ENCODE results near the gene SOX5. TPM values are rescaled to one million over a fixed set of nuclear protein-coding genes. Genes with fewer than 3 reads are reported as not detected.

Gene SOX5
- polyA plus RNA-seq, 1 of the 3 experiments (the other 2 are of a cell fraction), result 0.21 TPM

DNA sequence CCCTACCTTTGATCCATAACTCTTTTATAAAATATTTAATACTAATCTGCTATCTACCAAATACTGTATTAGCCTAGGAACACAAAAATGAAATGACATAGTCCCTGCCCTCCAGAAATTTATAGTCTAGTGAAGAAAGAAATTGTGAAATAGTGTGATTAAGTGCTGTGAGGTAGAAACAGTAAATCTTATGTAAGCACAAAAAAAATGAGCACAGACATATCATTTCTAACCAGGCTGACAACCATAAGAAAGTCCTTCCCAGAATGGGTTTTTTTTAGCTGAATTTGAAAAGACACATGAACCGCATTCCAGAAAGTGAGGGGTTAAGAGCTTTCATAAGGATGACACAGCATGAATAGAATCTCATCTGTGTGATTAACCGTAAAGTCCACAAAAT is 145.9 kb downstream of the SOX5 start (continued):
- TF ChIP-seq TCF12 (IDR thresholded peaks at IDR 0.05) (no peak), JUND (IDR thresholded peaks at IDR 0.05) (no peak)

DNA sequence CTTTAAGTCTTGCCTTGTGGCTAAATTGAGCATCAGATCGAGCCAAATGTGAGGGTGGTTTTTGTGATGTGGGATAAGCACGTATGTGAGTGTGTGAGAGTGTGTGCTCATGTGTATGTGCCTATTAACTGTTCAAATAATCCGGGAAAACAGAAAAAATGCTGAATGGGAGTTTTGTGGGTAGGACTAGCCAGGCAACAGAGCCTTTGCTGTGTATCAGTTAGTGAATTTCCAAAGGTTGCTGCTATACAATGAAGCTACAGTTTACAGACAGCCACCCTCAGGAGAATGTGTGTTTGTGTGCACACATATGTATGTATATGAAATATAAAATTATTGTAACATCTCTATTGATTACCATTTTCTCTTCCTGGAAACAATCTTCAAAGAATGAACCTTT is 154.0 kb downstream of the SOX5 start:
- Histone ChIP-seq H3K36me3 (replicated peaks in 1 of 2; ENCODE audit: control insufficient read depth in 1 of 2, insufficient read depth in 2 of 2, low read length in 1 of 2) (no peaks in the 10 kb centered on the region), H3K9me3 (no peaks in the 10 kb centered on the region), H4K20me1 (ENCODE audit: insufficient read depth) (no peaks in the 10 kb centered on the region), H3K79me2 (ENCODE audit: insufficient read depth) (no peaks in the 10 kb centered on the region), H3K9me2 (no peaks in the 10 kb centered on the region), H3K27me3 (ENCODE audit: insufficient read depth) (no peaks in the 10 kb centered on the region), H3K4me3 (ENCODE audit: low read depth in 2 of 2, low read length in 1 of 2) (no peak overlapping the region), H3F3A (replicated peaks; ENCODE audit: insufficient read depth) (no peaks in the 10 kb centered on the region), H2AFZ (ENCODE audit: low read depth) (no peak overlapping the region), H3K4me1 (ENCODE audit: control insufficient read depth in 1 of 2, insufficient read depth in 2 of 2, low read depth in 1 of 2, low read length in 1 of 2) (no peaks in the 10 kb centered on the region), H3K27ac (ENCODE audit: low read depth in 2 of 2, low read length in 1 of 2) (no peak overlapping the region), H3K9ac (no peak overlapping the region), H3K4me2 (no peak overlapping the region)
- no peak for DNase-seq
- ChIA-PET POLR2A (no interaction called here), CTCF (no interaction called here)
- WGBS (ENCODE audit: low lambda C conversion rate), result 34% methylated on average over 3 of the region's 3 CpGs
- TF ChIP-seq, protein P1, sequence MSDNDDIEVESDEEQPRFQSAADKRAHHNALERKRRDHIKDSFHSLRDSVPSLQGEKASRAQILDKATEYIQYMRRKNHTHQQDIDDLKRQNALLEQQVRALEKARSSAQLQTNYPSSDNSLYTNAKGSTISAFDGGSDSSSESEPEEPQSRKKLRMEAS (IDR thresholded peaks at IDR 0.05; ENCODE audit: low read depth), result no peak
- TF ChIP-seq, protein P2, sequence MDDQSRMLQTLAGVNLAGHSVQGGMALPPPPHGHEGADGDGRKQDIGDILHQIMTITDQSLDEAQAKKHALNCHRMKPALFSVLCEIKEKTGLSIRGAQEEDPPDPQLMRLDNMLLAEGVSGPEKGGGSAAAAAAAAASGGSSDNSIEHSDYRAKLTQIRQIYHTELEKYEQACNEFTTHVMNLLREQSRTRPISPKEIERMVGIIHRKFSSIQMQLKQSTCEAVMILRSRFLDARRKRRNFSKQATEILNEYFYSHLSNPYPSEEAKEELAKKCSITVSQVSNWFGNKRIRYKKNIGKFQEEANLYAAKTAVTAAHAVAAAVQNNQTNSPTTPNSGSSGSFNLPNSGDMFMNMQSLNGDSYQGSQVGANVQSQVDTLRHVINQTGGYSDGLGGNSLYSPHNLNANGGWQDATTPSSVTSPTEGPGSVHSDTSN (IDR thresholded peaks at IDR 0.05), result no peak
- TF ChIP-seq TAF1 (IDR thresholded peaks at IDR 0.05; ENCODE audit: borderline replicate concordance, low read depth, low read length) (no peak), RXRA (IDR thresholded peaks at IDR 0.05; ENCODE audit: borderline replicate concordance, low read depth) (no peak), POLR2AphosphoS5 (IDR thresholded peaks at IDR 0.05; ENCODE audit: low read depth, low read length) (no peak)

DNA sequence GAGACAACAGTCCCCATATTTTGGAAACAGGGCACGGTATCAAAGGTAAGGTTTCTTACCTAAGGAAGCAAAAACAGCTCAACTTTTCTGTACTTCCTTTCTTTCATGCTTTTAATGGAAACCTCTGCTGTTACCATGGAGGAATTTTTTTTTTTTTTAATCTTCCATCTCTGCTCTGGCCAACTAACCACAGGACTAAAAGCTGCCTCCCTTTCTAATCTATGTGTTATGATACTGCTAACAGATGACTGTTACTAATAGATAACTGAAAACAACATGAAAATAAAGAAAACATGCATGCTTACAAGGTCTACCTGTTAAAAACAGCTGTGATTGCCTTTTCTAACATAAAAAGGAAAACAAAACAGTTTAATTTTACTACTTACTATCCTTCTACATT is 168.4 kb downstream of the SOX5 start:
- Histone ChIP-seq H3K4me2 (no peak overlapping the region), H3K4me1 (ENCODE audit: control insufficient read depth in 1 of 2, insufficient read depth in 2 of 2, low read depth in 1 of 2, low read length in 1 of 2) (no peaks in the 10 kb centered on the region), H2AFZ (ENCODE audit: low read depth) (no peak overlapping the region), H3K79me2 (ENCODE audit: insufficient read depth) (no peaks in the 10 kb centered on the region), H4K20me1 (ENCODE audit: insufficient read depth) (no peaks in the 10 kb centered on the region), H3K9me3 (no peaks in the 10 kb centered on the region), H3K27ac (ENCODE audit: low read depth in 2 of 2, low read length in 1 of 2) (no peak overlapping the region), H3K9me2 (no peaks in the 10 kb centered on the region), H3F3A (replicated peaks; ENCODE audit: insufficient read depth) (no peaks in the 10 kb centered on the region), H3K36me3 (replicated peaks in 1 of 2; ENCODE audit: control insufficient read depth in 1 of 2, insufficient read depth in 2 of 2, low read length in 1 of 2) (no peaks in the 10 kb centered on the region), H3K4me3 (ENCODE audit: low read depth in 2 of 2, low read length in 1 of 2) (no peak overlapping the region), H3K9ac (no peak overlapping the region), H3K27me3 (ENCODE audit: insufficient read depth) (no peaks in the 10 kb centered on the region)
- ChIA-PET CTCF (interaction anchor here (0.6 to 1.3 kb wide), 2 partner anchors 9 to 229 kb away, joined by 3 read pairs; no protein-coding TSS in a partner anchor), POLR2A (no interaction called here)
- peak; percentile 8 for DNase-seq
- no peak for TF ChIP-seq CHD2 (IDR thresholded peaks at IDR 0.05; ENCODE audit: low read length, partially characterized antibody)
- TF ChIP-seq GATA2 (CRISPR knock-in tag; IDR thresholded peaks at IDR 0.05), result peak; percentile 16; the same call in 1 of the 2 replicates
- WGBS (ENCODE audit: low lambda C conversion rate), result 46% methylated on average over 1 of the region's 1 CpG

DNA sequence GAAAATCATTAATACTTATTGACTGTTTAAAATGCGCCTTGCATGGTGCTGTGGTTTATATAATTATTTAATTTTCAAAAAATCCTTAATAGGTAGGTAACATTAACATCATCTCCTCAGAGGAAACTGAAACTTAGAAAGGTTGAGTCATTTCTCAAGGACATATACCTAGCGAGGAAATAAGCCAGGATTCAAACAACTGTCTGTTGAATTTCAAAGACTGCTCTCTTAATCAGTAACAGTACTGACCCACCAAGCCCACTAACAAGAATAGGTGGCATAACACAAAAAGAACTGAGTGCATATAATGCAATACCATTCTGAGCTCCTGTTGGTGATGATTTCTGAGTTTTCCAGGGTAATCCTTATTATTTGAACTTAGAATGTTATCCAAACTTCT is 174.3 kb downstream of the SOX5 start:
- H2AFZ ChIP-seq (ENCODE audit: low read depth), result no peak overlapping the region
- H3K9me2 ChIP-seq, result no peaks in the 10 kb centered on the region
- DNase-seq, result no peak
- no peak overlapping the region for H3K4me3 ChIP-seq (ENCODE audit: low read depth in 2 of 2, low read length in 1 of 2)
- H3K36me3 ChIP-seq (replicated peaks in 1 of 2; ENCODE audit: control insufficient read depth in 1 of 2, insufficient read depth in 2 of 2, low read length in 1 of 2), result no peaks in the 10 kb centered on the region
- H3K4me2 ChIP-seq, result no peak overlapping the region
- WGBS (ENCODE audit: low lambda C conversion rate), result 52% methylated on average over 2 of the region's 2 CpGs
- CTCF ChIA-PET, result interaction anchor here (1.0 kb wide), 1 partner anchor 13 kb away, joined by 3 read pairs; no protein-coding TSS in a partner anchor
- no peaks in the 10 kb centered on the region for H3K27me3 ChIP-seq (ENCODE audit: insufficient read depth)
- H3K27ac ChIP-seq (ENCODE audit: low read depth in 2 of 2, low read length in 1 of 2), result no peak overlapping the region
- no peaks in the 10 kb centered on the region for H3K79me2 ChIP-seq (ENCODE audit: insufficient read depth)
- H3F3A ChIP-seq (replicated peaks; ENCODE audit: insufficient read depth), result no peaks in the 10 kb centered on the region
- H3K9me3 ChIP-seq, result no peaks in the 10 kb centered on the region
- POLR2A ChIA-PET, result no interaction called here
- no peaks in the 10 kb centered on the region for H3K4me1 ChIP-seq (ENCODE audit: control insufficient read depth in 1 of 2, insufficient read depth in 2 of 2, low read depth in 1 of 2, low read length in 1 of 2)
- H4K20me1 ChIP-seq (ENCODE audit: insufficient read depth), result no peaks in the 10 kb centered on the region
- H3K9ac ChIP-seq, result no peak overlapping the region
- TF ChIP-seq GATA2 (CRISPR knock-in tag; IDR thresholded peaks at IDR 0.05), result no peak
- no peak for TF ChIP-seq RCOR1 (IDR thresholded peaks at IDR 0.05; ENCODE audit: low read length)
- TF ChIP-seq, protein P3, sequence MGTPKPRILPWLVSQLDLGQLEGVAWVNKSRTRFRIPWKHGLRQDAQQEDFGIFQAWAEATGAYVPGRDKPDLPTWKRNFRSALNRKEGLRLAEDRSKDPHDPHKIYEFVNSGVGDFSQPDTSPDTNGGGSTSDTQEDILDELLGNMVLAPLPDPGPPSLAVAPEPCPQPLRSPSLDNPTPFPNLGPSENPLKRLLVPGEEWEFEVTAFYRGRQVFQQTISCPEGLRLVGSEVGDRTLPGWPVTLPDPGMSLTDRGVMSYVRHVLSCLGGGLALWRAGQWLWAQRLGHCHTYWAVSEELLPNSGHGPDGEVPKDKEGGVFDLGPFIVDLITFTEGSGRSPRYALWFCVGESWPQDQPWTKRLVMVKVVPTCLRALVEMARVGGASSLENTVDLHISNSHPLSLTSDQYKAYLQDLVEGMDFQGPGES (IDR thresholded peaks at IDR 0.05; ENCODE audit: low read depth, low read length), result no peak
- no peak for TF ChIP-seq TCF12 (IDR thresholded peaks at IDR 0.05)
- TF ChIP-seq, protein P4, sequence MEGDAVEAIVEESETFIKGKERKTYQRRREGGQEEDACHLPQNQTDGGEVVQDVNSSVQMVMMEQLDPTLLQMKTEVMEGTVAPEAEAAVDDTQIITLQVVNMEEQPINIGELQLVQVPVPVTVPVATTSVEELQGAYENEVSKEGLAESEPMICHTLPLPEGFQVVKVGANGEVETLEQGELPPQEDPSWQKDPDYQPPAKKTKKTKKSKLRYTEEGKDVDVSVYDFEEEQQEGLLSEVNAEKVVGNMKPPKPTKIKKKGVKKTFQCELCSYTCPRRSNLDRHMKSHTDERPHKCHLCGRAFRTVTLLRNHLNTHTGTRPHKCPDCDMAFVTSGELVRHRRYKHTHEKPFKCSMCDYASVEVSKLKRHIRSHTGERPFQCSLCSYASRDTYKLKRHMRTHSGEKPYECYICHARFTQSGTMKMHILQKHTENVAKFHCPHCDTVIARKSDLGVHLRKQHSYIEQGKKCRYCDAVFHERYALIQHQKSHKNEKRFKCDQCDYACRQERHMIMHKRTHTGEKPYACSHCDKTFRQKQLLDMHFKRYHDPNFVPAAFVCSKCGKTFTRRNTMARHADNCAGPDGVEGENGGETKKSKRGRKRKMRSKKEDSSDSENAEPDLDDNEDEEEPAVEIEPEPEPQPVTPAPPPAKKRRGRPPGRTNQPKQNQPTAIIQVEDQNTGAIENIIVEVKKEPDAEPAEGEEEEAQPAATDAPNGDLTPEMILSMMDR (IDR thresholded peaks at IDR 0.05), result no peak
- TF ChIP-seq RXRA (IDR thresholded peaks at IDR 0.05; ENCODE audit: borderline replicate concordance, low read depth), result no peak
- TF ChIP-seq TAF1 (IDR thresholded peaks at IDR 0.05; ENCODE audit: borderline replicate concordance, low read depth, low read length), result no peak
- TF ChIP-seq, protein P5, sequence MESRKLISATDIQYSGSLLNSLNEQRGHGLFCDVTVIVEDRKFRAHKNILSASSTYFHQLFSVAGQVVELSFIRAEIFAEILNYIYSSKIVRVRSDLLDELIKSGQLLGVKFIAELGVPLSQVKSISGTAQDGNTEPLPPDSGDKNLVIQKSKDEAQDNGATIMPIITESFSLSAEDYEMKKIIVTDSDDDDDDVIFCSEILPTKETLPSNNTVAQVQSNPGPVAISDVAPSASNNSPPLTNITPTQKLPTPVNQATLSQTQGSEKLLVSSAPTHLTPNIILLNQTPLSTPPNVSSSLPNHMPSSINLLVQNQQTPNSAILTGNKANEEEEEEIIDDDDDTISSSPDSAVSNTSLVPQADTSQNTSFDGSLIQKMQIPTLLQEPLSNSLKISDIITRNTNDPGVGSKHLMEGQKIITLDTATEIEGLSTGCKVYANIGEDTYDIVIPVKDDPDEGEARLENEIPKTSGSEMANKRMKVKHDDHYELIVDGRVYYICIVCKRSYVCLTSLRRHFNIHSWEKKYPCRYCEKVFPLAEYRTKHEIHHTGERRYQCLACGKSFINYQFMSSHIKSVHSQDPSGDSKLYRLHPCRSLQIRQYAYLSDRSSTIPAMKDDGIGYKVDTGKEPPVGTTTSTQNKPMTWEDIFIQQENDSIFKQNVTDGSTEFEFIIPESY (IDR thresholded peaks at IDR 0.05; ENCODE audit: borderline replicate concordance, low read depth), result no peak
- TF ChIP-seq ELF1 (IDR thresholded peaks at IDR 0.05), result no peak
- TF ChIP-seq FOSL2 (IDR thresholded peaks at IDR 0.05; ENCODE audit: borderline replicate concordance, low read depth), result no peak

Measured in SK-N-SH (cell line).